ENCODE results near the gene FPR2. TPM values are rescaled to one million over a fixed set of nuclear protein-coding genes. Genes with fewer than 3 reads are reported as not detected.

Gene FPR2
- total and polyA plus RNA-seq, 10 of the 15 experiments (the other 5 are each of a cell fraction or from before 2014, with no cell fraction given), result not detected

GRCh38 chr19:51789061-51789795 is 28.2 kb downstream of the FPR2 start (continued):
- TF ChIP-seq, protein P1, sequence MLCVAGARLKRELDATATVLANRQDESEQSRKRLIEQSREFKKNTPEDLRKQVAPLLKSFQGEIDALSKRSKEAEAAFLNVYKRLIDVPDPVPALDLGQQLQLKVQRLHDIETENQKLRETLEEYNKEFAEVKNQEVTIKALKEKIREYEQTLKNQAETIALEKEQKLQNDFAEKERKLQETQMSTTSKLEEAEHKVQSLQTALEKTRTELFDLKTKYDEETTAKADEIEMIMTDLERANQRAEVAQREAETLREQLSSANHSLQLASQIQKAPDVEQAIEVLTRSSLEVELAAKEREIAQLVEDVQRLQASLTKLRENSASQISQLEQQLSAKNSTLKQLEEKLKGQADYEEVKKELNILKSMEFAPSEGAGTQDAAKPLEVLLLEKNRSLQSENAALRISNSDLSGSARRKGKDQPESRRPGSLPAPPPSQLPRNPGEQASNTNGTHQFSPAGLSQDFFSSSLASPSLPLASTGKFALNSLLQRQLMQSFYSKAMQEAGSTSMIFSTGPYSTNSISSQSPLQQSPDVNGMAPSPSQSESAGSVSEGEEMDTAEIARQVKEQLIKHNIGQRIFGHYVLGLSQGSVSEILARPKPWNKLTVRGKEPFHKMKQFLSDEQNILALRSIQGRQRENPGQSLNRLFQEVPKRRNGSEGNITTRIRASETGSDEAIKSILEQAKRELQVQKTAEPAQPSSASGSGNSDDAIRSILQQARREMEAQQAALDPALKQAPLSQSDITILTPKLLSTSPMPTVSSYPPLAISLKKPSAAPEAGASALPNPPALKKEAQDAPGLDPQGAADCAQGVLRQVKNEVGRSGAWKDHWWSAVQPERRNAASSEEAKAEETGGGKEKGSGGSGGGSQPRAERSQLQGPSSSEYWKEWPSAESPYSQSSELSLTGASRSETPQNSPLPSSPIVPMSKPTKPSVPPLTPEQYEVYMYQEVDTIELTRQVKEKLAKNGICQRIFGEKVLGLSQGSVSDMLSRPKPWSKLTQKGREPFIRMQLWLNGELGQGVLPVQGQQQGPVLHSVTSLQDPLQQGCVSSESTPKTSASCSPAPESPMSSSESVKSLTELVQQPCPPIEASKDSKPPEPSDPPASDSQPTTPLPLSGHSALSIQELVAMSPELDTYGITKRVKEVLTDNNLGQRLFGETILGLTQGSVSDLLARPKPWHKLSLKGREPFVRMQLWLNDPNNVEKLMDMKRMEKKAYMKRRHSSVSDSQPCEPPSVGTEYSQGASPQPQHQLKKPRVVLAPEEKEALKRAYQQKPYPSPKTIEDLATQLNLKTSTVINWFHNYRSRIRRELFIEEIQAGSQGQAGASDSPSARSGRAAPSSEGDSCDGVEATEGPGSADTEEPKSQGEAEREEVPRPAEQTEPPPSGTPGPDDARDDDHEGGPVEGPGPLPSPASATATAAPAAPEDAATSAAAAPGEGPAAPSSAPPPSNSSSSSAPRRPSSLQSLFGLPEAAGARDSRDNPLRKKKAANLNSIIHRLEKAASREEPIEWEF (IDR thresholded peaks at IDR 0.05; ENCODE audit: insufficient replicate concordance, low read depth, low read length), result no peak

DNA sequence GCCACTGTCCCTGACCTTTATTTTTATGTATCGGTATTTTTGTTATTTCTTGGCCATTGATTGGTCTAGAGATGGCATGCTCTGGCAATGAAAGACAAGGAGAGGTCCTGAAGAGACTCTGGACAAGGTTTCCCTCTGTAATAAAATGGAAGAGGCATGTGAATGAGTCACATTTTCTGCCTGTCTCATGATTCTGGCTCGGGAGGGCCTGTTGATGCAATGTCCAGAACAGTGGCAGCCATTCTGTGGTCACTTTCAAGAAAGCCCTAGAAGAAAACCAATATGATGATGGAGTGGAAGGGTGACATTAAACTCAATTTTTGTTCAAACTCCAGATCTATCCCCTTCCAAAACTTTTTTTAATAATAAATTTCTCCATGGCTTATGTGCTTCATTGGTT is 32.0 kb downstream of the FPR2 start:
- ChIA-PET RAD21 (ENCODE audit: unreplicated experiment) (no interaction called here), SMC1A (ENCODE audit: uncharacterized antibody, unreplicated experiment) (no interaction called here), CTCF (no interaction called here), POLR2A (no interaction called here)
- in situ Hi-C loops (cut with MboI) (no loop called here), intact Hi-C loops (cut with micrococcal nuclease; ENCODE audit: unreplicated experiment) (no loop called here)
- Histone ChIP-seq H3K27me3 (replicated peaks in 1 of 2; ENCODE audit: control insufficient read depth in 2 of 2, insufficient read depth in 2 of 2, low read length in 1 of 2) (no peaks in the 10 kb centered on the region), H3K4me3 (no peak overlapping the region), H3K27ac (ENCODE audit: control insufficient read depth, insufficient read depth) (no peak overlapping the region), H3K4me1 (ENCODE audit: control insufficient read depth, insufficient read depth, low read length) (no peaks in the 10 kb centered on the region), H3K4me2 (ENCODE audit: control insufficient read depth, insufficient read depth) (no peak overlapping the region), H3K9me3 (replicated peaks; ENCODE audit: control insufficient read depth, insufficient read depth, low read length) (no peaks in the 10 kb centered on the region; the same call in 2 of the 3 replicates), H3K36me3 (ENCODE audit: control insufficient read depth in 2 of 2, insufficient read depth in 2 of 2, low read length in 1 of 2) (no peaks in the 10 kb centered on the region), H3K9ac (ENCODE audit: control insufficient read depth, insufficient read depth, low read length) (no peak overlapping the region), H2AFZ (ENCODE audit: control insufficient read depth, low read depth, low read length) (no peak overlapping the region), H3K79me2 (ENCODE audit: control insufficient read depth, insufficient read depth, low read length) (no peaks in the 10 kb centered on the region), H4K20me1 (ENCODE audit: control insufficient read depth, insufficient read depth) (no peaks in the 10 kb centered on the region)
- WGBS (ENCODE audit: insufficient coverage, insufficient replicate concordance, low lambda C conversion rate, missing lambda C conversion rate), result 16% methylated on average over 2 of the region's 2 CpGs
- FAIRE-seq, result no peak
- no TSS peak for BruUV-seq (replicated peaks)
- ATAC-seq, result no peak
- TF ChIP-seq ESRRA (IDR thresholded peaks at IDR 0.05; ENCODE audit: low read length) (no peak), POU2F2 (IDR thresholded peaks at IDR 0.05; ENCODE audit: borderline replicate concordance, low read depth, low read length) (no peak), MTA2 (IDR thresholded peaks at IDR 0.05; ENCODE audit: low read depth) (no peak), JUNB (IDR thresholded peaks at IDR 0.05) (no peak), RUNX3 (IDR thresholded peaks at IDR 0.05; ENCODE audit: low read length) (no peak), ZNF24 (IDR thresholded peaks at IDR 0.05) (no peak), ZNF207 (IDR thresholded peaks at IDR 0.05; ENCODE audit: borderline replicate concordance) (no peak), ZNF622 (IDR thresholded peaks at IDR 0.05) (no peak), ZNF217 (IDR thresholded peaks at IDR 0.05) (no peak), NFXL1 (IDR thresholded peaks at IDR 0.05; ENCODE audit: borderline replicate concordance) (no peak), KLF5 (IDR thresholded peaks at IDR 0.05; ENCODE audit: partially characterized antibody) (no peak), ZBED1 (IDR thresholded peaks at IDR 0.05; ENCODE audit: borderline replicate concordance) (no peak), LARP7 (IDR thresholded peaks at IDR 0.05) (no peak), RB1 (IDR thresholded peaks at IDR 0.05; ENCODE audit: borderline replicate concordance) (no peak), CBFB (IDR thresholded peaks at IDR 0.05; ENCODE audit: low read depth) (no peak), RAD21 (IDR thresholded peaks at IDR 0.05; ENCODE audit: insufficient read depth, low read depth, low read length) (no peak)
- TF ChIP-seq, protein P2, sequence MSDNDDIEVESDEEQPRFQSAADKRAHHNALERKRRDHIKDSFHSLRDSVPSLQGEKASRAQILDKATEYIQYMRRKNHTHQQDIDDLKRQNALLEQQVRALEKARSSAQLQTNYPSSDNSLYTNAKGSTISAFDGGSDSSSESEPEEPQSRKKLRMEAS (IDR thresholded peaks at IDR 0.05; ENCODE audit: low read depth, low read length), result no peak
- TF ChIP-seq, protein P3, sequence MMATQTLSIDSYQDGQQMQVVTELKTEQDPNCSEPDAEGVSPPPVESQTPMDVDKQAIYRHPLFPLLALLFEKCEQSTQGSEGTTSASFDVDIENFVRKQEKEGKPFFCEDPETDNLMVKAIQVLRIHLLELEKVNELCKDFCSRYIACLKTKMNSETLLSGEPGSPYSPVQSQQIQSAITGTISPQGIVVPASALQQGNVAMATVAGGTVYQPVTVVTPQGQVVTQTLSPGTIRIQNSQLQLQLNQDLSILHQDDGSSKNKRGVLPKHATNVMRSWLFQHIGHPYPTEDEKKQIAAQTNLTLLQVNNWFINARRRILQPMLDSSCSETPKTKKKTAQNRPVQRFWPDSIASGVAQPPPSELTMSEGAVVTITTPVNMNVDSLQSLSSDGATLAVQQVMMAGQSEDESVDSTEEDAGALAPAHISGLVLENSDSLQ (IDR thresholded peaks at IDR 0.05), result no peak
- no peak for DNase-seq (ENCODE audit: low read depth, low spot score)

Data from GM12878 (cell line).